DOHH2 (cell line): ENCODE results near the gene SLC29A4.

Source experiments
- H3F3A ChIP-seq: fragments of 200-600 bp; sonication (generic), shearing (Covaris generic); 2 replicates; pipeline ENCODE4 v1.6.0; 2016; ENCODE audit warnings: antibody characterized with exemption, mild to moderate bottlenecking; ENCODE audit not compliant: control insufficient read depth, insufficient read depth
- H3K27ac ChIP-seq: fragments of 200-600 bp; sonication (generic); 2 replicates; pipeline ENCODE4 v1.5.1; 2014; ENCODE audit warnings: low read depth, mild to moderate bottlenecking, low read length, moderate library complexity
- H3K27me3 ChIP-seq: fragments of 200-600 bp; sonication (generic); 2 replicates; pipeline ENCODE4 v1.6.1; 2014; ENCODE audit warnings: mild to moderate bottlenecking, low read length, mixed read lengths; ENCODE audit not compliant: control insufficient read depth
- H3K36me3 ChIP-seq: fragments of 200-600 bp; sonication (generic); 2 replicates; pipeline ENCODE4 v1.6.1; 2014; ENCODE audit warnings: mild to moderate bottlenecking, low read length, moderate library complexity, mixed read lengths; ENCODE audit not compliant: control insufficient read depth
- H3K4me1 ChIP-seq: fragments of 200-600 bp; sonication (generic); 2 replicates; pipeline ENCODE4 v1.6.1; 2014; ENCODE audit warnings: mild to moderate bottlenecking, low read length, mixed read lengths; ENCODE audit not compliant: control insufficient read depth
- H3K4me2 ChIP-seq: fragments of 200-600 bp; sonication (generic); 2 replicates; pipeline ENCODE4 v1.6.0; 2014; ENCODE audit warnings: mild to moderate bottlenecking, low read length, moderate library complexity
- H3K4me3 ChIP-seq: fragments of 200-600 bp; sonication (generic); 2 replicates; pipeline ENCODE4 v1.5.1; 2014; ENCODE audit warnings: mild to moderate bottlenecking, low read length, mixed read lengths
- H3K79me2 ChIP-seq: fragments of 200-600 bp; sonication (generic); 2 replicates; pipeline ENCODE4 v1.6.1; 2014; ENCODE audit warnings: mild to moderate bottlenecking, low read length, mixed read lengths; ENCODE audit not compliant: control insufficient read depth
- H3K9me2 ChIP-seq: fragments of 200-600 bp; sonication (generic); replicated peaks from 2 replicates; pipeline ENCODE4 v1.6.1; 2014; ENCODE audit warnings: mild to moderate bottlenecking, low read length, mixed read lengths; ENCODE audit not compliant: control insufficient read depth
- H3K9me3 ChIP-seq: fragments of 200-600 bp; sonication (generic); 2 replicates; pipeline ENCODE4 v1.6.1; 2014; ENCODE audit warnings: antibody characterized with exemption, low read length, mixed read lengths; ENCODE audit not compliant: control insufficient read depth, insufficient read depth
- H4K20me1 ChIP-seq: fragments of 200-600 bp; sonication (generic); 2 replicates; pipeline ENCODE4 v1.6.0; 2014; ENCODE audit warnings: low read depth, mild to moderate bottlenecking, antibody characterized with exemption, low read length, moderate library complexity; ENCODE audit not compliant: control insufficient read depth, insufficient read depth
- CTCF ChIP-seq: fragments of 200-600 bp; sonication (generic); IDR thresholded peaks from one replicate; pipeline ENCODE4 v1.5.1; 2014; ENCODE audit warnings: antibody characterized with exemption, mild to moderate bottlenecking, low read depth, low read length; ENCODE audit not compliant: poor library complexity, severe bottlenecking
- EZH2phosphoT487 ChIP-seq: fragments of 200-600 bp; sonication (generic); IDR thresholded peaks from 2 replicates; pipeline ENCODE4 v1.6.1; 2017; ENCODE audit warnings: borderline replicate concordance, mild to moderate bottlenecking, antibody characterized with exemption, low read length, moderate library complexity, mixed read lengths

SLC29A4 gene

GRCh38 chr7:5350174-5350463 is 67.4 kb downstream of the SLC29A4 start:
- Histone ChIP-seq H3K4me3 (no peak overlapping the region), H3K9me3 (no peaks in the 10 kb centered on the region), H4K20me1 (peaks cover 6% of the 10 kb centered on the region; the same call in 1 of the 2 replicates), H3K79me2 (peaks cover 6% of the 10 kb centered on the region; the same call in 1 of the 2 replicates), H3K36me3 (peaks cover 3% of the 10 kb centered on the region; the same call in 1 of the 2 replicates), H3K27ac (no peak overlapping the region), H3F3A (no peaks in the 10 kb centered on the region), H3K27me3 (no peaks in the 10 kb centered on the region), H3K4me1 (no peaks in the 10 kb centered on the region), H3K4me2 (no peak overlapping the region), H3K9me2 (no peaks in the 10 kb centered on the region)
- TF ChIP-seq CTCF, result no peak
- TF ChIP-seq EZH2phosphoT487, result no peak

GRCh38 chr7:5350600-5351385 is 68.0 kb downstream of the SLC29A4 start:
- Histone ChIP-seq H4K20me1 (peaks cover 6% of the 10 kb centered on the region; the same call in 1 of the 2 replicates), H3K9me2 (no peaks in the 10 kb centered on the region), H3K4me3 (no peak overlapping the region), H3K27ac (no peak overlapping the region), H3K27me3 (no peaks in the 10 kb centered on the region), H3K4me1 (no peaks in the 10 kb centered on the region), H3K79me2 (peaks cover 7% of the 10 kb centered on the region; the same call in 1 of the 2 replicates), H3K4me2 (no peak overlapping the region), H3K36me3 (peaks cover 3% of the 10 kb centered on the region; the same call in 1 of the 2 replicates), H3K9me3 (no peaks in the 10 kb centered on the region), H3F3A (no peaks in the 10 kb centered on the region)
- no peak for TF ChIP-seq EZH2phosphoT487
- no peak for TF ChIP-seq CTCF

- no peaks in the 10 kb centered on the region for H3F3A ChIP-seq
- no peaks in the 10 kb centered on the region for H3K9me2 ChIP-seq
- peaks cover 7% of the 10 kb centered on the region; the same call in 1 of the 2 replicates for H3K79me2 ChIP-seq
- H3K4me1 ChIP-seq, result no peaks in the 10 kb centered on the region
- H3K27ac ChIP-seq, result no peak overlapping the region
- H3K36me3 ChIP-seq, result peaks cover 8% of the 10 kb centered on the region; the same call in 1 of the 2 replicates
- no peak for TF ChIP-seq CTCF
- TF ChIP-seq EZH2phosphoT487, result no peak
- H4K20me1 ChIP-seq, result peaks cover 6% of the 10 kb centered on the region; the same call in 1 of the 2 replicates
- H3K27me3 ChIP-seq, result no peaks in the 10 kb centered on the region
- no peaks in the 10 kb centered on the region for H3K9me3 ChIP-seq
- H3K4me2 ChIP-seq, result no peak overlapping the region
- no peak overlapping the region for H3K4me3 ChIP-seq
Measured at GRCh38 chr7:5351507-5352265, 68.9 kb downstream of the SLC29A4 start.
